Measurements from ENCODE around the gene C14orf180. TPM values are rescaled to one million over a fixed set of nuclear protein-coding genes. Genes with fewer than 3 reads are reported as not detected.

Gene C14orf180
- total and polyA plus RNA-seq, 2 of the 8 experiments (the other 6 are each of a cell fraction or from before 2014, with no cell fraction given), result not detected

- H4K20me1 ChIP-seq (replicated peaks in 1 of 2; ENCODE audit: control insufficient read depth in 1 of 2, insufficient read depth in 2 of 2, low read length in 2 of 2), result no peaks in the 10 kb centered on the region
- peak overlapping the region; percentile 51; the same call in 1 of the 2 replicates for H4K8ac ChIP-seq (ENCODE audit: extremely low read depth, insufficient read depth, low read length)
- no peak overlapping the region for H4K91ac ChIP-seq (replicated peaks; ENCODE audit: insufficient read length, low read length)
- no peak overlapping the region for H3K4me3 ChIP-seq (ENCODE audit: extremely low read depth in 1 of 4, insufficient read depth in 2 of 4, low read depth in 3 of 4, low read length in 4 of 4)
- H2BK15ac ChIP-seq (ENCODE audit: low read length), result no peak overlapping the region
- H2BK12ac ChIP-seq (ENCODE audit: low read depth, low read length), result no peak overlapping the region
- H2BK20ac ChIP-seq (ENCODE audit: low read length), result no peak overlapping the region
- no peak overlapping the region for H3K9ac ChIP-seq (replicated peaks in 1 of 4; ENCODE audit: extremely low read depth in 1 of 4, low read depth in 3 of 4, low read length in 3 of 4)
- no peaks in the 10 kb centered on the region for H3K23me2 ChIP-seq (ENCODE audit: low read depth, low read length)
- FAIRE-seq, result no peak
- CTCF ChIA-PET (ENCODE audit: partially characterized antibody), result no interaction called here
- no peak overlapping the region for H2AFZ ChIP-seq (ENCODE audit: low read length)
- no peak overlapping the region for H3K23ac ChIP-seq (ENCODE audit: insufficient read length)
- H3K14ac ChIP-seq (ENCODE audit: insufficient read length), result no peak overlapping the region
- no peak overlapping the region for H2BK5ac ChIP-seq (ENCODE audit: low read depth, low read length)
- H3K4ac ChIP-seq (replicated peaks; ENCODE audit: insufficient read length, low read depth, low read length), result no peak overlapping the region
- H3K4me1 ChIP-seq (replicated peaks in 1 of 4; ENCODE audit: control insufficient read depth in 3 of 4, insufficient read depth in 4 of 4, low read length in 3 of 4), result no peaks in the 10 kb centered on the region; a peak in 1 of 7 replicates
- POLR2A ChIA-PET (ENCODE audit: partially characterized antibody), result no interaction called here
- no peak overlapping the region for H3K56ac ChIP-seq (replicated peaks; ENCODE audit: insufficient read length, low read depth, low read length)
- no peak overlapping the region for H2BK120ac ChIP-seq (replicated peaks; ENCODE audit: low read depth, low read length)
- no peaks in the 10 kb centered on the region for H3K79me2 ChIP-seq (ENCODE audit: control insufficient read depth in 1 of 2, insufficient read depth in 2 of 2, low read length in 2 of 2)
- H3K9me3 ChIP-seq (ENCODE audit: insufficient read depth in 2 of 2, low read depth in 1 of 2, low read length in 1 of 2), result no peaks in the 10 kb centered on the region
- H3K18ac ChIP-seq (ENCODE audit: extremely low read depth, low read length), result no peak overlapping the region
- no peaks in the 10 kb centered on the region for H3K27me3 ChIP-seq (replicated peaks in 1 of 4; ENCODE audit: control insufficient read depth in 3 of 4, extremely low read depth in 1 of 4, insufficient read depth in 3 of 4, low read length in 3 of 4)
- DNase-seq (ENCODE audit: low read depth in 1 of 2, low spot score in 2 of 2), result no peak
- H3K4me2 ChIP-seq (ENCODE audit: insufficient read depth in 1 of 2, low read depth in 2 of 2, low read length in 2 of 2), result no peak overlapping the region
- WGBS, 2 experiments (ENCODE audit: extremely low coverage in 1 of 2, insufficient coverage in 1 of 2, insufficient read length in 1 of 2, insufficient replicate concordance in 2 of 2, low coverage in 1 of 2, low lambda C conversion rate in 2 of 2, missing lambda C conversion rate in 1 of 2), result 92% methylated on average over 11 of the region's 11 CpGs; no CpG with 5 or more reads in 1 of the 2 experiments
- H3K36me3 ChIP-seq (ENCODE audit: control insufficient read depth in 2 of 4, insufficient read depth in 4 of 4, low read length in 3 of 4), result no peaks in the 10 kb centered on the region
- H4K5ac ChIP-seq (ENCODE audit: insufficient read length, low read depth, low read length), result no peak overlapping the region
- H2AK5ac ChIP-seq (ENCODE audit: low read depth, low read length), result no peak overlapping the region
- no peaks in the 10 kb centered on the region for H3K79me1 ChIP-seq (ENCODE audit: low read depth, low read length)
- H3K27ac ChIP-seq (ENCODE audit: low read depth, low read length), result no peak overlapping the region
- TF ChIP-seq NANOG (IDR thresholded peaks at IDR 0.05; ENCODE audit: insufficient read depth, low read depth, low read length, poor library complexity, severe bottlenecking), result no peak
- TF ChIP-seq MAX (IDR thresholded peaks at IDR 0.05), result no peak
- no peak for TF ChIP-seq TAF1 (IDR thresholded peaks at IDR 0.05; ENCODE audit: low read depth, low read length)
- TF ChIP-seq E2F6 (IDR thresholded peaks at IDR 0.05), result no peak
- TF ChIP-seq JUND (IDR thresholded peaks at IDR 0.05; ENCODE audit: low read length), result no peak
- no peak for TF ChIP-seq CTCF (IDR thresholded peaks at IDR 0.05; ENCODE audit: control extremely low read depth in 1 of 3, insufficient read depth in 1 of 3, low read depth in 1 of 3, low read length in 3 of 3)
- no peak for TF ChIP-seq SP2 (IDR thresholded peaks at IDR 0.05; ENCODE audit: low read length)
- TF ChIP-seq CHD1 (IDR thresholded peaks at IDR 0.05; ENCODE audit: low read depth, low read length), result no peak
- TF ChIP-seq MAFK (IDR thresholded peaks at IDR 0.05; ENCODE audit: low read depth, low read length), result no peak
- no peak for TF ChIP-seq GABPA (IDR thresholded peaks at IDR 0.05; ENCODE audit: borderline replicate concordance, insufficient read depth, low read length)
- TF ChIP-seq RNF2 (IDR thresholded peaks at IDR 0.05; ENCODE audit: borderline replicate concordance, low read depth, low read length, missing control alignments, poor library complexity, severe bottlenecking), result no peak
These were observed 18.0 kb downstream of the C14orf180 start for GRCh38 chr14:104597576-104597975.
